GM12872 (cell line): ENCODE measurements around the gene HEATR1.

Experiments used
- CTCF ChIP-seq: IDR thresholded peaks from 3 replicates; pipeline ENCODE4 v1.5.1; 2011; ENCODE audit warnings: low read depth, mild to moderate bottlenecking, low read length, moderate library complexity; ENCODE audit not compliant: insufficient read depth

Gene HEATR1

DNA sequence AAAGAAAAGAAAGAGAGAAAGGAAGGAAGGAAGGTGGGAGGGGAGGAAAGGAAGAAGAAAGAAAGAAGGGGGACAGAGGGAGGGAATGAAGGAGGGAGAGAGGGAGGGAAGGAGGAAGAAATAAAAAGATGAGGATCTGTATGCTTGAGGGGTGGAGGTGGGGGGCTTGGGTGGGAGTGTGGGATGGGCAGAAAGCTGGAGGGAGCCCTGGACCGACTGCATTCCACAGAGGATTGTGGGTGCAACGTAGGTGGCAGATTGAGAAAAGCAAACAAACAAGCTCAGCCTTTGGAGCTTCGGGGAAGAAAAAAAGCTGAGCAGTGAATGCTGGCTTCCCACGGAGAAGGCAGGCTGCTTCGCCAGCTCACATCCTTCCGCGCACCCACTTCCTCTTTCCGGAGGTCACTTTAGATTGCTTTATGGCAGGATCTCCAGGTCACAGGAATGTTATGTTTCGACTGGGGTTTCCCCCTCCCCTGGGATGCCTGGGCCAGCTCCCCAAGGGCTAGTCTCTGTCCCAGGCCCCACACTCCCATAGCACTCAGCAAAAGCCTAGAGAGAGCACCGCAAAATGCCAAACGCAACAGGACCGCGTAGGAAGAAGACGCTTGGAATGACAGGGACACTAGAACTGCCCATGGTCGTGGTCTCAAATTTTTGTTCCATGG lies 101.2 kb downstream of the HEATR1 start:
- TF ChIP-seq CTCF: no peak

GRCh38 chr1:236502579-236502971 lies 101.7 kb downstream of the HEATR1 start:
- TF ChIP-seq CTCF: no peak

GRCh38 chr1:236501093-236501492 lies 103.2 kb downstream of the HEATR1 start:
- TF ChIP-seq CTCF: no peak
